Fibroblast of mammary gland (primary cell): ENCODE data around the gene ERVK3-1.
"Not testable (repeated sequence)": the region's sequence is repeated elsewhere in the genome, so short reads cannot be mapped to it uniquely, and the experiment has no call there.

Source experiments
- DNase-seq: peaks from one replicate; pipeline ENCODE4 v3.0.0-alpha.2; 2010; ENCODE audit warnings: low read depth
- H3K4me3 ChIP-seq: 2 replicates; pipeline ENCODE4 v1.5.1; 2011; ENCODE audit warnings: low read depth, mild to moderate bottlenecking, low read length, moderate library complexity; ENCODE audit not compliant: control insufficient read depth
- CTCF ChIP-seq: conservative IDR thresholded peaks from 2 replicates; pipeline ENCODE4 v1.5.1; 2011; ENCODE audit warnings: low read depth, low read length, inconsistent platforms; ENCODE audit not compliant: control insufficient read depth, insufficient read depth

Gene ERVK3-1

GRCh38 chr19:58346961-58347929, 42.1 kb downstream of the ERVK3-1 start:
- TF ChIP-seq CTCF: no peak
- peak; percentile 69 for DNase-seq
- peak overlapping the region; percentile 87 for H3K4me3 ChIP-seq

DNA sequence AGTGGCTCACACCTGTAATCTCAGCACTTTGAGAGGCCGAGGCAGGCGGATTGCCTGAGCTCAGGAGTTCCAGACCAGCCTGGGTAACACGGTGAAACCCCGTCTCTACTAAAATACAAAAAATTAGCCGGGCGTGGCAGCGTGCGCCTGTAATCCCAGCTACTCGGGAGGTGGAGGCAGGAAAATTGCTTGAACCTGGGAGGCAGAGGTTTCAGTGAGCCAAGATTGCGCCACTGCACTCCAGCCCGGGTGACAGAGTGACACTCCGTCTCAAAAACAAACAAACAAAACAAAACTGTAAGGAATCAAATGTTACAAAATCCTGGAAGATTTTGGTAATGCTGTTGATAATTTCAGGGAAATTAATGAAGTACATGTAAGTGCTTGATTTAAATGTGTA, 42.9 kb downstream of the ERVK3-1 start:
- not testable (repeated sequence) for DNase-seq
- H3K4me3 ChIP-seq: peak overlapping the region; percentile 87

- DNase-seq: no peak
- no peak overlapping the region for H3K4me3 ChIP-seq
- TF ChIP-seq CTCF: no peak
Observed at GRCh38 chr19:58349590-58349989, 44.4 kb downstream of the ERVK3-1 start.

DNA sequence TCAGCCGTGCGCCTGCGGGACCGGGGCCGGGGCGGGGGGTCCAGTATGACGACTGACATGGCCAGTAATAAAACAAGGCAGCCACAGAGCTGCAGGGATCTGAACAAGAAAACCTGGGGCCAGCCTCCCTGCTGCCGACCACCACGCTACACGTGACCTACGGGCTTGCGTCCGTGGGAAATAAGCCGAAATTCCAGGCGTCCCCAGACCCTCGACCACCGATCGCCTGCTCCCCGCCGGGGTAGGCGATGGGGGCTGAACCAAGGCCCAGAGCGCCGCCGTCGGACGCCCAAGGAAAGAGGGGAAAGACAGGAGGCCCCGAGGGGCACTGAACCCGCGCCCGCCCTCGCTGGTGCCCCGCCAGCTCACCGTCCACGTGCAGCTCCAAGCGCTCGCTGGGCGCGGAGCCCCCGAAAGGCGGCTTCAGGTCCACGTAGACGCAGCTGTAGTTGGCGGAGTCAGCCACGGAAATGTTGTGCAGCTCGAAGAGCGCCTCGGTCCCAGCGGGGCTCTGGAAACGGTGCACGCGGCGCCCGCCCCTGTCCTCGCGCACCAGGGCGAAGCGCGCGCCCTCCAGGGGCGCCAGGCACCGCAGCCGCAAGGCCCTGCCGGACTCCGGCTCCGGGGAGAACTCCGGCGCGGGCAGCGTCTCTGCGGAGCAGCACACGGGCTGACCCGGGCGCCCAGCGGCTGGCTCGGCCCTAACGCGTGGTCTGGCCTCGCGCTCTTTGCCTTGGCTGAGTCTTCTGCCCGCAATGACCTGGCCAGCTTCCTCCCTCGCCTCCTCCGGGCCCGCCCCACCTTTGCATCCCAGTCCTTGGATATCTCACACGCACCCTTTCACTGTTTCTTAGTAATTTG, 45.1 kb downstream of the ERVK3-1 start:
- TF ChIP-seq CTCF: no peak
- DNase-seq: no peak
- no peak overlapping the region for H3K4me3 ChIP-seq

DNA sequence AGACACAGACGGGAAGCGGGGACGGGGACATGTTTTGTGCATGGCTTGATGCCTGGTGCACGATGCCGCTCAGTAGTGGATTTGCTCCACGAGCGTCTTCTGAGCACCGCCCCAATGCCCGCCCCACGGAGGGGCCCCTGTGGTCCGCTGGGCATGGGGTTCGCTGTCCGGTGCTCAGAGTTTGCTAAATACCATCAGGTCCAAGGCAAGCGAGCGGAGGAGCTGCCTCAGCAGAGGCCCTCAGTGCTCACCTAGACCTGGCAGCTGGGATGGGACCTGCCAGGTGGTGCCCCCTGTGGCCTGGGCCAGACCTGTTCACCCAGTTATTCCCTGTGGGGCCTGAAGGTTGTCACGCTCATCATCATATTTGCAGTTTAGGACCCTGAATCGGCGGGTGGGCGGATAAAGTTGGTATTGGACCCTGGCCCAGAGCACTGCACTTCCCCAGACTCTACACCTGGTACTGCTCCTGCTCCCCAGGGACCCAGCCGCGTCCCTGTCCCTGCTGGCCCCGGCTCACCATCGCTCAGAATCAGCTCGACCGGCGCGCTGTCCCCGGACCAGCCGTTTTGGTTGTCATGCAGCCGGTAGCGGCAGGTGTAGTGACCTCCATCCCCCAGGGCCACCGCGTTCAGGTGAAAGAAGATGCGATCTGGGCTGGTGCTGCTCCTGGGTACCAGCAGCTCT, 45.8 kb downstream of the ERVK3-1 start:
- no peak for DNase-seq
- no peak overlapping the region for H3K4me3 ChIP-seq
- no peak for TF ChIP-seq CTCF

DNA sequence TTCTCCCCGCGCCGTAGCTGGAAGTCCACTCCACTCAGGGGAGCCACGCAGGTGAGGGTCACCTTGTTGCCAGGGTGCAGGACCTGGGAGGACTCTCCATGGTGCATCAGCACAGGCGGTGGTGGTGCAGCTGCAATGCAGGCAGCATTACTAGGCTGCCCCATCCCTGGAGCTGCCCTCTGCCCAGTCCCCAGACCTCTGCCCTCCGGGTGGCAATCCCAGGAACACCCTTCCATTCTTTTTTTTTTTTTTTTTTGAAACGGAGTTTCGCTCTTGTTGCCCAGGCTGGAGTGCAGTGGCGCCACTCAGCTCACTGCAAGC, 46.3 kb downstream of the ERVK3-1 start:
- TF ChIP-seq CTCF: no peak
- DNase-seq: no peak
- H3K4me3 ChIP-seq: no peak overlapping the region
